HepG2 (cell line): ENCODE measurements around the gene ICAM3. TPM values are rescaled to one million over a fixed set of nuclear protein-coding genes. Genes with fewer than 3 reads are reported as not detected.

ENCODE experiments used
- EED ChIP-seq: sonication (generic); formaldehyde crosslinking; IDR thresholded peaks from 2 replicates; pipeline ENCODE4 v1.5.0; 2020; ENCODE audit warnings: mild to moderate bottlenecking, missing genetic modification reagents
- HDAC2 ChIP-seq: sonication (generic); formaldehyde crosslinking; IDR thresholded peaks from 2 replicates; pipeline ENCODE4 v1.4.0; 2020; ENCODE audit warnings: missing genetic modification reagents
- HNF1B ChIP-seq: sonication (generic); formaldehyde crosslinking; IDR thresholded peaks from 2 replicates; pipeline ENCODE4 v1.5.1; 2020; ENCODE audit warnings: mild to moderate bottlenecking, moderate library complexity, missing genetic modification reagents
- MLLT10 ChIP-seq: sonication (generic); formaldehyde crosslinking; IDR thresholded peaks from 2 replicates; pipeline ENCODE4 v1.4.0; 2020; ENCODE audit warnings: missing genetic modification reagents
- MYPOP ChIP-seq: sonication (generic); formaldehyde crosslinking; IDR thresholded peaks from 2 replicates; pipeline ENCODE4 v1.8.1; 2023; ENCODE audit warnings: mild to moderate bottlenecking, moderate library complexity, missing genetic modification reagents
- NFAT5 ChIP-seq: sonication (generic); formaldehyde crosslinking; IDR thresholded peaks from 2 replicates; pipeline ENCODE4 v1.4.0; 2020; ENCODE audit warnings: missing genetic modification reagents
- RBFOX2 ChIP-seq: fragments of 200-400 bp; formaldehyde crosslinking; IDR thresholded peaks from 2 replicates; pipeline ENCODE4 v1.6.1; 2017; ENCODE audit warnings: low read depth, mild to moderate bottlenecking, low read length
- YEATS2 ChIP-seq: sonication (generic); formaldehyde crosslinking; IDR thresholded peaks from 2 replicates; pipeline ENCODE4 v1.4.0; 2020; ENCODE audit warnings: missing genetic modification reagents, borderline replicate concordance
- ZBTB3 ChIP-seq: sonication (generic); formaldehyde crosslinking; IDR thresholded peaks from 2 replicates; pipeline ENCODE4 v1.4.0; 2020; ENCODE audit warnings: low read depth, mild to moderate bottlenecking, moderate library complexity, missing genetic modification reagents, borderline replicate concordance
- ZNF142 ChIP-seq: sonication (generic); formaldehyde crosslinking; IDR thresholded peaks from 2 replicates; pipeline ENCODE4 v1.4.0; 2020; ENCODE audit warnings: missing genetic modification reagents
- ZNF326 ChIP-seq: sonication (generic); formaldehyde crosslinking; IDR thresholded peaks from 2 replicates; pipeline ENCODE4 v1.4.0; 2020; ENCODE audit warnings: missing genetic modification reagents, borderline replicate concordance
- ZNF678 ChIP-seq: sonication (generic); formaldehyde crosslinking; IDR thresholded peaks from 2 replicates; pipeline ENCODE4 v1.4.0; 2020; ENCODE audit warnings: mild to moderate bottlenecking, missing genetic modification reagents
- ZNF737 ChIP-seq: sonication (generic); formaldehyde crosslinking; IDR thresholded peaks from 2 replicates; pipeline ENCODE4 v1.5.0; 2020; ENCODE audit warnings: missing genetic modification reagents, mild to moderate bottlenecking, borderline replicate concordance
- ZZZ3 ChIP-seq: sonication (generic); formaldehyde crosslinking; IDR thresholded peaks from 2 replicates; pipeline ENCODE4 v1.4.0; 2020; ENCODE audit warnings: missing genetic modification reagents, mild to moderate bottlenecking, borderline replicate concordance
- polyA plus RNA-seq, 8 experiments: library from polyadenylated mRNA; depleted of rRNA in 3 of 8; stranded (reverse) in 7 of 8; unstranded in 1 of 8; fragments of >200 nt; fragmentation: Illumina TruSeq in 4 of 8; extraction: Trizol in 4 of 8; gene quantifications; 2 replicates each; pipeline versions ENCODE4 v1.2.1 to v1.2.3, GENCODE V29; 2011 to 2016; ENCODE audit warnings: low read depth in 4 of 8, missing spikeins in 1 of 8, mixed read lengths in 1 of 8; ENCODE audit not compliant: insufficient read depth in 1 of 8
- total RNA-seq, 5 experiments: library from RNA; depleted of rRNA; stranded (reverse); fragments of >200 nt; fragmentation: Illumina TruSeq; extraction: Trizol; gene quantifications; 2 replicates each; pipeline ENCODE4 v1.2.3, GENCODE V29; 2016; ENCODE audit warnings: low read depth in 1 of 5

The ICAM3 gene
- total and polyA plus RNA-seq, 2 of the 13 experiments (the other 11 are each of a cell fraction or from before 2014, with no cell fraction given): 14.1 to 21.0 TPM

- TF ChIP-seq HNF1B (CRISPR knock-in tag) (peak; percentile 71; the same call in 1 of the 2 replicates), ZNF678 (CRISPR knock-in tag) (peak; percentile 86; the same call in 1 of the 2 replicates), RBFOX2 (peak; percentile 98), EED (CRISPR knock-in tag) (0 out of 2 replicates have a peak, but pooled peaks have one; percentile 9), ZNF737 (no peak), ZZZ3 (no peak), ZNF142 (0 out of 2 replicates have a peak, but pooled peaks have one; percentile 2), ZNF326 (CRISPR knock-in tag) (no peak), HDAC2 (no peak; the same call in 1 of the 2 replicates), ZBTB3 (CRISPR knock-in tag) (peak; percentile 63; the same call in 1 of the 2 replicates), MLLT10 (CRISPR knock-in tag) (no peak), MYPOP (CRISPR knock-in tag) (peak; percentile 52; the same call in 1 of the 2 replicates), NFAT5 (no peak), YEATS2 (CRISPR knock-in tag) (no peak)
Observed at GRCh38 chr19:10332965-10333757, 6.3 kb downstream of the ICAM3 start, which contains the start of gene RAVER1 (continued).
